Fibroblast of gingiva (primary cell): ENCODE data around the gene NUCKS1.

Source experiments
- DNase-seq: peaks from one replicate; pipeline ENCODE4 v3.0.0-alpha.2; 2011; ENCODE audit warnings: low read depth

NUCKS1 gene

GRCh38 chr1:205700865-205701401 is 49.0 kb downstream of the NUCKS1 start:
- DNase-seq, result no peak

GRCh38 chr1:205699416-205699815 is 50.6 kb downstream of the NUCKS1 start:
- DNase-seq, result no peak

- no peak for DNase-seq
Observed at GRCh38 chr1:205698921-205699320, 51.1 kb downstream of the NUCKS1 start.

GRCh38 chr1:205693421-205693991 is 56.5 kb downstream of the NUCKS1 start:
- DNase-seq, result no peak

GRCh38 chr1:205692423-205692822 is 57.6 kb downstream of the NUCKS1 start:
- DNase-seq, result no peak

- DNase-seq, result no peak
Observed at GRCh38 chr1:205690122-205690756, 59.7 kb downstream of the NUCKS1 start.

GRCh38 chr1:205689479-205689878 is 60.5 kb downstream of the NUCKS1 start:
- no peak for DNase-seq

- DNase-seq, result no peak
Observed at GRCh38 chr1:205688171-205689080, 61.6 kb downstream of the NUCKS1 start.

GRCh38 chr1:205687242-205687641 is 62.7 kb downstream of the NUCKS1 start:
- no peak for DNase-seq

- DNase-seq, result no peak
Observed at GRCh38 chr1:205681364-205681763, 68.6 kb downstream of the NUCKS1 start.

- no peak for DNase-seq
Observed at GRCh38 chr1:205680073-205680851, 69.7 kb downstream of the NUCKS1 start, which contains the start of gene SLC45A3. Gene SLC45A3, minus strand, starts transcription at chr1:205680509. Its CDS starts 15,853 bp downstream, at chr1:205664656.

- no peak for DNase-seq
Observed at GRCh38 chr1:205678286-205679111, 71.5 kb downstream of the NUCKS1 start.

GRCh38 chr1:205677167-205677566 is 72.8 kb downstream of the NUCKS1 start:
- DNase-seq, result no peak

GRCh38 chr1:205676597-205676996 is 73.4 kb downstream of the NUCKS1 start:
- DNase-seq, result no peak

- no peak for DNase-seq
Observed at GRCh38 chr1:205676002-205676401, 74.0 kb downstream of the NUCKS1 start.

- no peak for DNase-seq
Observed at GRCh38 chr1:205675247-205675646, 74.7 kb downstream of the NUCKS1 start.

GRCh38 chr1:205672970-205673369 is 77.0 kb downstream of the NUCKS1 start:
- DNase-seq, result no peak

- DNase-seq, result no peak
Observed at GRCh38 chr1:205672395-205672889, 77.5 kb downstream of the NUCKS1 start.

GRCh38 chr1:205670611-205671430 is 79.2 kb downstream of the NUCKS1 start:
- DNase-seq, result no peak

- DNase-seq, result no peak
Observed at GRCh38 chr1:205670150-205670446, 79.9 kb downstream of the NUCKS1 start.
